SKM-1 (cell line): ENCODE data around the gene FRMD4B.
"Not testable (repeated sequence)": the region's sequence is repeated elsewhere in the genome, so short reads cannot be mapped to it uniquely, and the experiment has no call there.

Experiments
- DNase-seq: peaks from one replicate; lab custom pipeline; 2025; ENCODE audit not compliant: unreplicated experiment; lab: John Stamatoyannopoulos, UW

Gene FRMD4B

GRCh38 chr3:69292185-69292584 is 93.7 kb downstream of the FRMD4B start:
- no peak for DNase-seq

- DNase-seq, result no peak
These were observed 95.5 kb downstream of the FRMD4B start for GRCh38 chr3:69290430-69290829.

GRCh38 chr3:69290006-69290405 is 95.9 kb downstream of the FRMD4B start:
- DNase-seq, result no peak

GRCh38 chr3:69288161-69288895 is 97.6 kb downstream of the FRMD4B start:
- DNase-seq, result no peak

GRCh38 chr3:69283913-69284611 is 101.8 kb downstream of the FRMD4B start:
- no peak for DNase-seq

GRCh38 chr3:69283496-69283895 is 102.4 kb downstream of the FRMD4B start:
- no peak for DNase-seq

- DNase-seq, result no peak
These were observed 103.7 kb downstream of the FRMD4B start for GRCh38 chr3:69282181-69282580.

- not testable (repeated sequence) for DNase-seq
These were observed 108.5 kb downstream of the FRMD4B start for GRCh38 chr3:69277403-69277802.

- DNase-seq, result no peak
These were observed 109.0 kb downstream of the FRMD4B start for GRCh38 chr3:69276884-69277283.

GRCh38 chr3:69276191-69276590 is 109.7 kb downstream of the FRMD4B start:
- DNase-seq, result not testable (repeated sequence)

- DNase-seq, result no peak
These were observed 112.0 kb downstream of the FRMD4B start for GRCh38 chr3:69273896-69274295.

- DNase-seq, result no peak
These were observed 113.3 kb downstream of the FRMD4B start for GRCh38 chr3:69272556-69272955.

- no peak for DNase-seq
These were observed 114.8 kb downstream of the FRMD4B start for GRCh38 chr3:69271098-69271497.

- DNase-seq, result no peak
These were observed 119.3 kb downstream of the FRMD4B start for GRCh38 chr3:69266585-69266984.

GRCh38 chr3:69266071-69266470 is 119.8 kb downstream of the FRMD4B start:
- DNase-seq, result not testable (repeated sequence)

GRCh38 chr3:69260843-69261405 is 125.0 kb downstream of the FRMD4B start:
- DNase-seq, result not testable (repeated sequence)

GRCh38 chr3:69260216-69260787 is 125.6 kb downstream of the FRMD4B start:
- DNase-seq, result no peak

GRCh38 chr3:69259125-69259524 is 126.8 kb downstream of the FRMD4B start:
- no peak for DNase-seq

GRCh38 chr3:69255928-69256327 is 130.0 kb downstream of the FRMD4B start:
- no peak for DNase-seq

GRCh38 chr3:69254351-69254750 is 131.5 kb downstream of the FRMD4B start:
- no peak for DNase-seq

GRCh38 chr3:69252631-69253030 is 133.3 kb downstream of the FRMD4B start:
- no peak for DNase-seq

GRCh38 chr3:69252141-69252540 is 133.7 kb downstream of the FRMD4B start:
- no peak for DNase-seq
